NOMO-1 treated with DMSO at 0.1 percent for 48 hours (cell line): ENCODE data around the gene MIPEP.
A peak's percentile ranks its signal among the peaks of the same experiment; 100 is the strongest.
"Not testable (repeated sequence)": the region's sequence is repeated elsewhere in the genome, so short reads cannot be mapped to it uniquely, and the experiment has no call there.

Experiments
- DNase-seq: peaks from one replicate; lab custom pipeline; 2025; ENCODE audit not compliant: unreplicated experiment; lab: John Stamatoyannopoulos, UW

The MIPEP gene

DNA sequence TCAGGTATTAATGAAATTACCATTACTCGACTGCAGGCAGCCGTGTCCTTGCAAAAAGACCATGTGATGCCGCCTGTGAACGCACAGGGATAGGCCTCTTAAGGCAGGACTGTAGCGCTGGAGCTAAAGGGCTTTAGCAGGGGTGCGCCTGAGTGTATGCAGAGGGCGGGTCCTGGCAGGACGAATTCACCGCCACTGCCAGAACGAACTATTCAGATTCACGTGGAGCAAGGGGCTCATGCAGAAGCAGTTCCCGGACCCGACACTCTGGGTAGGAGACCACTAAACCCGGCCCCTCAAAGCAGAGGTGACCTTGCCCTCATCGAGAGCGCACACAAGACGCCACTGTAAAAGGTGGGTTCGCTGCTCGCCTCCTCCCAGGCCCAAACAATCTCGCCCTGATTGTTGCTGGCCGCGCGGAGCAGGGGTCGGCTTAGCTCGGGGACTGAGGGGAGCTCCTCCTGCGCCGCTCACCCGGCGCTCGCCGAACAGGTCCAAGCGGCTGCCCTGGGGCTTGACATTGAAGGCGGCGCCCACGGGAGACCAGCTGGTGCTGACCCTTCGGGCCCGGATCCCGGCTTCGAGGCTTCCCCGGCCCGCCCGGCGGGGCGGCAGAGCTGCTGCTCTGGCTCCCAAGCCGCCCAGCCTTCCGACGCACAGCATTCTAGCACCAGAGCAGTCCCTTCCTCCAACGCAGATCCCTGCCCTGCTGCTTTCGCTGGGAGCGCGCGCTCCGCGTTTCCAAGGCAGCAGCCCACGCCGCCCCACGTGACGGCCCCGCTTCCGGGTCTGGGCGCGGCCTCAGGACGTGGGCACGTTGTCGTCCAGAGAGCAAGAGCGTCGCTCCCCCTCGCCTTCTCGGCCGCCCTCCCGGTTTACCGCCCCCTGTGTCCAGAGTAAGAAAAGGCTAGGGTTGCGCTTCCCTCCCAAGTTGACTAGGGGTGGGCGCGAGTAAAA lies at the start of gene MIPEP:
TSS of gene MIPEP (minus strand) at position 743 of the 957 bp plus-strand sequence. CDS start at position 663, 80 bp downstream.
- peak; percentile 93 for DNase-seq

DNA sequence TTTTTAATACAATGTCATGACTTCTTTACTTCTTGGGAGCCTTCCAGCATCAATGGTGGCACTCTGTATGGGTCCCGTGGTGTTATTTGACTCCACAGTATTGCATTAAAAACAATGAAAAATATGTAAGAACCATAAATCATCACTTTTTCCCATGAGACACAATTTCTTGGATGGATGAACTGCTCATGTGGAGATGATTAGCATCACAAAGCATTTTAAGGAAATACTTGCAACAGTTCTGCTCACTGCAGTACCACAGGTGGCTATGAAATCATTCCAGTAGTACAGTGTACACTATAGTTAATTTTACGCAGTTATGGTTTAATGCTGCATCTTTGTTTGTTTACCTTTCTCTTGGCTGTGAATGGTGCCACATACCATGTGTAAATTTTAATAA lies 45.3 kb upstream of the MIPEP start:
- DNase-seq, result no peak

DNA sequence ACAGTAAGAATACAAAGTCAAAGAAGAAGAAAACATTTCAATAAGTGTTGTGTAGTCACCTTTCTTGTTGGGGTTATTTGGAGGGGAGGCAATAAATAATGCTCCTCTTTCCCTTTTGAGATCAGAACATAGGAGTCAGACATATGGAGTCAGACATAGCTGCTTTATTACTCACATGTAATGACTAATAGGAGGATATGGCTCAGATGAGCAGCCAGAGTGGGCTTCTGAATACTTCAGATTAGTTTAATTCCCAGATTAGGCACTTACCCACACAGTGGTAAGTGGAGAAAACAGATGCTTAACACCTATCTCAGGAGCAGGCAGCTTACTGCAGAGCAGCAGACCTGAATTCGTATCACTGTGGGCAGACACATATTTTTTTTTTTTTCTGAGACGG lies 39.8 kb upstream of the MIPEP start:
- no peak for DNase-seq

DNA sequence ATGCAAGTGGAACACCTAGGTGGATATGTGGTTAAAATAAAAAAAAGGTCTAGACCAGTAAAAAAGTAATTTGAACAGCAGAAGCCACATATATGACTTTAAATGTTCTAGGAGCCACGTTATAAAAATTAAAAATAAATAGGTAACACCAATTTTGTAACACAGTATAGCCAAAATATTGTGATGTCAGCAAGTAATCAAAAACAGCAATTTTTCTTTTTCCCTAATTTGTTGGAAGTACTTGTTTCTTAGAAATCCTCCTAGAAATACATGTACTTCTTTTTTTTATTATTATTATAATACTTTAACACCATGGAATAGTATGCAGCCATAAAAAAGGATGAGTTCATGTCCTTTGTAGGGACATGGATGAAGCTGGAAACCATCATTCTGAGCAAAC lies 33.8 kb upstream of the MIPEP start:
- no peak for DNase-seq

DNA sequence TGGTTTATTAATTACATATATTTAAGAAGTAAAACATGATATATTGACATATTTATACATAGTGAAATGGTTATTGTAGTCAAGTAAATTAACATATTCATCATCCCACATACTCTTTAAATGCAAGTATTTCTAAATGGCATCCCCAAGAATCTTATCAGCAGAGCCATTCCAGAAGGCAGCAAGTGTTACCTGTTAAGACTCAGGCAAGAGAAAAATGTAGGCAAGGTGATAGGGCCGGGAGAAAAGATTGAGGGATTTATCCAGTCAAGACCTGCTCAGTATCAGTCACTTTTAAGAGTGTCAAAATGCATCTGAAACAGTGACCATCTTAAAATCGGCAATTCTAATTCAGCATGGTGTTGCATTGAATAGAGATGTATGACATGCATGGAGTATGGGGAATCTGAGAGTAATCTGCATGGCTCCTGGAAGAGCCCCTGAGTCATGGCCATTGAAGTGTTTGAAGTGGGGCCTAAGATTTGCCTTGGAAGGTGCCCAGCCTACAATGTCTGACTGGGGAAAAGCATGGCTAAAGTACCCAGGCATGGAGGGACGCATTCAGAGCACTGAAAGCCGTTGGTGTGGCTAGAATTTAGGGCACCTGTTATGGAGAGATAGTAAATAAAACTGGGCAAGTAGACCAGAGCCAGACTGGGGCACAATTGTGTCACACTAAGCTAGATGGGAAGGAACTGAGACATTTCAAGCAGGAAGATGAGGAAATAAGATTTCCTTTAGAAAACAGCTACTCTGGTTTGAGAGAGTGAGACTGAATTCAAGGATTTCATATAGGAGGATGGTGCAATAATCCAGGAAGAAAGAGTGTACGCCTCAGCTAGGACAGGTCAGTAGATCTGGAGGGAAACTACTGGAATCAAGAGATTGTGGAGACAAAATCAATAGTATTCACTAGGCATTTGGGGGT lies 33.1 kb upstream of the MIPEP start:
- no peak for DNase-seq

DNA sequence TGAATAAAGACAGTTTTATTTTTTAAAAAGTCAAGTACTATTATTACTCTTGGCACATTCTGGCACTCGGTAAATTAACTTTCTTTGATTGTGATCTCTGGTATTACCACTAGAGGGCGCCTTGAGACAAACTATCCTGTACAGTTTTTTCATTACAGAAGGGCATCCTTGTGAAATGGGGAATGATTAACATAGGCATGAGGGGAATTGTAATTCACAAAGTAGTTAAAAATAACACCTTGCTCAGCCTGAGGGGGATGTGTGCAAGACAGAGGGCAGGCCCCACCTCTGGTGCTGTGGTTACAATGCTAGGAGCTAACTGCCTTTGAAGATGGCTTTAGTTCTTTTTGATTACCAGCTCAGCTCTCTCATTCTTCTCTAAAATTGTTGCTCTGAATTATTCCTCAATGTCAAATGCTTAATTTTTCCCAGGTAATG lies 32.3 kb upstream of the MIPEP start:
- peak; percentile 46 for DNase-seq

DNA sequence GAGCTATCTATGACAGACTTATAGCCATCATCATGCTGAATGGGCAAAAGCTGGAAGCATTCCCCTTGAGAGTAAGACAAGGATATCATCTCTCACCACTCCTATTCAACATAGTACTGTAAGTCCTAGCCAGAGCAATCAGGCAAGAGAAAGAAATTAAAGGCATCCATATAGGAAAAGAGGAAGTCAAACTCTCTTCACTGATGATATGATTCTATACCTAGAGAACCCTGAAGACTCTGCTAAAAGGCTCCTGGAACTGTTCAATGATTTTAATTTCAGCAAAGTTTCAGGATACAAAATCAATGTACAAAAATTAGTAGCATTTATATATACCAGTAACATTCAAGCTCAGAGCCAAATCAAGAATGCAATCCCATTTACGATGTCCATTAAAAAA lies 29.8 kb upstream of the MIPEP start:
- DNase-seq, result no peak

DNA sequence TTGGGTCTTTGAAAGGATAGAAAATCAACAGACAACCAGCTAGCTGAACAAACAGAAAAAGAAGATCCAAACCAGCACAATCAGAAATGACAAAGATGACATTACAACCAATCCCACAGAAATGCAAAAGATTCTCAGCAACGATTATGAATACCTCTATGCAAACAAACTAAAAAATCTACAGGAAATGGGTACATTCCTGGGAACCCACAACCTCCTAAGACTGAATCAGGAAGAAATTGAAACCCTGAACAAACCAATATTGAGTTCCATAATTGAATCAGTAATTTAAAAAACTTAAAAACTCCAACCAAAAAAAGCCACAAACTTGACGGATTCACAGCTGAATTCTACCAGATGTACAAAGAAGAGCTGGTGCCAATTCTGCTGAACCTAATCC lies 29.0 kb upstream of the MIPEP start:
- no peak for DNase-seq

DNA sequence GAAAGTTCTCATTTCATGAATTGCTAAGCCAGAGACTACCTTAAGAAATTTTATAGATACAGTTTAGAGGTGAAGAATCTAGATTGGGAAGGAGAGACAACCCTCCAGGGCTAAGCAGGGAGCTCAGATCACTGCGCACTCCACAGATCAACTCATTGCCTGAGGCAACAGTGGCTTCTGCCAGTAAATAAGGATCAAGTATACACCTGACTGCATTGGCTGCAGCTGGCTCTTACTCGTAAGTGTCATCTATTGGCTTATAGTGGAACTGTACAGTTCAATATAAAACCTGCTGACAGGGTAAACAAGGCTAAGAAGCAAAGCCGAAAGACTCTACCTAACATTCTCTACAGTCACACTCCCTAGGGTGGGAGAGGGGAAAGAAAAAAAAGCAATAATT lies 26.1 kb upstream of the MIPEP start:
- no peak for DNase-seq

DNA sequence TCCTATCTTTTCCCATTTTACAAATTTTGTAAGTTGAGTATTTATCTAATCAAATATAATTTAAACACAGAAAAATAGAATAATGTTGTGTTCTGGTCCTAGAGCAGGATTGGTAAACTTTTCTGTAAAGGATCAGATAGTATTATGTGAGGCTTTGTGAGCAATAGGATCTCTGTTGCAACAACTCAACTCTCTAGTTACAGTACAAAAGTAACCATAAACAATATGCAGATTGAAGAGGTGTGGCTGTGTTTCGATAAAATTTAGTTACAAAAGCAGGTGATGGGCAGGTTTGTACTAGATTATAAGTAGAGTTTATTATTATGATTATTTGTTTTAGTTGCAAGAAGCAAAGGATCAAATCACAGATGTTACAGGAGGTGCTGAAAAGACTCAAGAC lies 23.3 kb upstream of the MIPEP start:
- no peak for DNase-seq

DNA sequence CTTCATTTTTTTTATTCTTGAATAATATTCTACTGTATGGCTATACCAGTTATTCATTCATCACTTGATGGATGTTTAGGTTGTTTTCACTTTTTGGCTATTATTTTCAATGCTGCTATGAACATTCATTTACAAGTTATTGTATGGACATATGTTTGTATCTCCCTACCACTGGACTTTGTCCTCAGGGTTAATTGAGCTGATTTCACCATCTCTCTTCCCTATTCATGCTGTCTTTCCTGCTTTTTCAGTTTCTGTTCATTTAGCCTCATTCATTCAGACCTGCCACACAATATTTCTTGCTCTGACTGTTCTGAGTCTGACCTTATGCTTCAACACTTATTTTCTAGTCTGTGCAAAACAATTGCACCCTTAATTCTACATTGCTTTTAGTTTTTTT lies 20.4 kb upstream of the MIPEP start:
- peak; percentile 51 for DNase-seq

DNA sequence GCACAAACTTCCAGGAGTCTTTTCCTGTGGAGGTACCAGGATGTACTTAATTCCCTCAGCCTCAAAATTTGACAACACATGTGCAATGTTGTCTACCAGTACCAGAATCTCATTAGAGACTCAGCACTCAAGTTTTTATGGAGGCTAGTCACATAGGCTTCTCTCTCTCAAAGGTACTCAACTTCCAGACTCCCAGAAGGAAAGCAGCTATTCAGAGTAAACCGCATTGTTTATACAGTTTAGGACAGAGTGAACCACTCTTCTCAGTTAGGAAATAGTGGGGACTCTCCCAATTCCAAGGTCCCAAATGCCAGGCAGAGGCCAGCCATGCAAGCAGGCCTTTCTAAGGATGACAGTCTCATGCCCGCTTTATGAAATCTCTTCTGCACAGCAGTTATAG lies 16.6 kb upstream of the MIPEP start:
- DNase-seq, result no peak

DNA sequence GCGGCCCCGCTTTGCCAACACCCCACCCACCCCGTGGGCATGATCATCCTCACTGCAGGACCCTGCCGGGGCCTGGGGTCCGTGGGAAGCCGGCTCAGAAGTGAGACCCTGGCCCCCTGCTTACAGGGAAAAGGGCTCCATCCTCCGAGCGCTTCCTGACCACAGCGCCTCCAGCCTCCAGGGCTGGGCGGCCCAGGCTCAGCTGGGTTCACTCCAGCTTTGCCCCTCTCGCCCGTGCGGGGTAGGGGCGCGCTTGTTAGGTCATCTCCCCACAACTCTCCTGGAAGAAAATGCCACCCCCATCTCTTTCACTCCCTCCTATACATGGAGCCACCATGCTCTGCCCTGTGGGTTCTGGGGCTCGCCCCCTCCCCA lies 14.7 kb upstream of the MIPEP start:
- DNase-seq, result no peak

DNA sequence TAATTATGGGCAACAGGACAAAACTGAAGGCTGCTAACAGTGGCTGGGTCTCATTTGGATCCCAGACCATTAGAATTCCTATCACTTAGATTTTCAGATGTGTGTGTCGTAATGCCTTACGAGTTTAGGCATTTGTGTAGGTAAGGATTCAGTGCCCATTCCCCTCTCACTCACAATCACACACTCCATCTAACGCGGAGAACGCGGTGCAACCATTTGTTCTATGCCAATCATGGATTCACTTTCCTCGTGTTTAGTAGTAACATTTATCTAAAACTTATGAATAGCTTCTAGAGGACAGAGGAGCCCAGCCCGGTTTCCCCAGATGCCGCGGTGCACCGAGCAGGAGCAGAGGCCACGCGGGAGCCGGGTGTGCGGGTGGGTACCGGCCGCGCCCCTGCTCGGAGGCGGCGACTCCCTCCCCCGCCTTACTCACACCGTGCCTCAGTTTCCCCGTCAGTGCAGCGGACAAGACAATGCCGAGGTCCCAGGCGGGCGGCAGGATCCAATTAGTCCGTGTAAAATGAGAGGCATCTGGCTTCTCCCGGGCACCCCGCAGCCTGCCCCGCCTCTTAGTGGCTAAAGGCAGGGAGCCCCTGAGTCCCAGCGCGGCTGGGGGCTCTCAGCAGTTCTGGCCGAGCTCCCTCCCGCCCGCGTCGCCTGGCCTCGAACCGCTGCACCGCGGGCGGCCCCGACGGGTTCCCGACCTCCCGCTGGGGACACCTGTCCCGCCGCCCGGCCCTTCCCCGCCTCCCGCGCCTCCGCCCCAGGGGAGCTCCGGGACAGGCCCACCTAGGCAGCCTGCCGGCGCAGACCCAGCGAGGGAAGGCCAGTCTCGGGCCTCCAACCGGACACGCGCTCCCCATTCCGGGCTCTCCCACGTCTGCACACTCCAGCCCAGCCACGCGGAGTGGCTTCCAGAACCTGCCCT lies 14.0 kb upstream of the MIPEP start:
- DNase-seq, result no peak

DNA sequence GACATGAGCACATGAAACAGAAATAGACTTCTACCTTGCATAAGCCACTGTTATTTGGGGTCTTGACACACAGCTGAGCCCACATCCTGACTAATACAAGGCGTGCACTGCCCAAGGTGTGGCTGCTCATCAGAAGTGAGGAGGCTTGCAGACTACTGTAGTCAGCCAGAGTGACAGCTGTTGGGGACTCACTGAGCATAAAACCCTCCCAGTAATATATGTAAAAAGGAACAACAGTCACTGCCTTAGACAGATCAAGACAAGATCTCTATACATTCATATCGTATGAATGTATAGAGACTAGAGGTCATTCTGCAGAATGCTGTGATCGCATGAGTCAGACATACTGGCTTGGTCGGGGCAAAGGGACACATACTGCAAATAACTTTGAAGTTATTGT lies 12.2 kb upstream of the MIPEP start:
- no peak for DNase-seq

DNA sequence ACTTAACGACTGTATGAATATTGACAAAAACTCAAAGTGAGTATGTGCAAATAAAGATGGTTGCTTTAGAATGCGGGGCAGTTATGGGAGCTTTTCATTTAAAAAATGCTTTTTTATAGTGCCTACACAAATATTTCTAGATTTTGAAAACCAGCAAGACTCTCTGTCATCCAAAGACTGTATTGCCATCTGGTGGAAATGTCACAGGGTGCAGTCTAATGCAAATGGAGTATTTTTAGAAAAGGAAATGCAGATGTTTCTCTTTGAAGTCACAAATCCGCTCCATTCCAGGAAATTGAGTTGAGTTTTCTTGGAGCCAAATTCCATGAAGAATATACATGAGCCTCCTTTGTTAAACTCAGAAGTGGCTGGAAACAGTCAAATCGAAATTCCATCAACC lies 10.4 kb upstream of the MIPEP start:
- peak; percentile 31 for DNase-seq

DNA sequence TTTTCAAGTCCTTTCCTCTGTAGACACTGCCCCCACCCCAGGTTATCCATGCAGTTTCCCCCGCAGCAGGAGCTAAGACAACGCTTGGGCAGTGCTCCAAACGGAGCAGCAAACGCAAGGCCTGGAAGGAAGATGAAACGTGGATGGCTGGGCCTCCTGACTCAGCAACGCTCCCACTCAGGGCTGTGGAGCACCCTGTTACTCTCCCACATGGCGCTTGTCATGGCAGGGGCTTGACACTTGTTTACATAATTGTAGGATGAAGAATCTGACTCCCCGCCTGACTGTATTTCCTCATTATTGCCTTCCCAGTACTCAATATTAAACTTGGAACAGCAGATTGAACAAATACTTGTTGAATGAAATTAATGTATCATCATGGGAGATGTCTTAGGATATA lies 8.9 kb upstream of the MIPEP start:
- no peak for DNase-seq

DNA sequence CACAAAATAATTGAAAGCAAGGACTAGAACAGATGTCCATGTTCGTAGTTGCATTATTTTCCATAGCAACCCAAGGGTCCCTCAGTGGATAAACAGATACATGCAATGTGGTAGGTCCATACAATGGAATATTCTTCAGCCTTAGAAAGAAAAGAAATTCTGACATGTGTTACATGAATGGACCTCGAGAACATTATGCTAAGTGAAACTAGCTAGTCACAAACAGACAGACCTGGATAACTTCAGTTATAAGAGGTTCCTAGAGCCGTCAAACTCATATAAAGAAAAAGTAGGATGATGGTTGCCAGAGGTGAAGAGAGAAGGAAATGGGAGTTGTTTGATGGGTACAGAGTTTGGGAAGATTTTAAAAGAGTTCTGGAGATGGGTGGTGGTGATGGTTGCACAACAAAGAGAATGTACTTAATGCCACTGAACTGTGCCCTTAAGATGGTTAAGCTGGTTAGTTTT lies 8.3 kb upstream of the MIPEP start, which contains the start of gene C1QTNF9B:
TSS of gene C1QTNF9B (minus strand) at position 51 of the 468 bp plus-strand sequence.
- DNase-seq, result not testable (repeated sequence)

DNA sequence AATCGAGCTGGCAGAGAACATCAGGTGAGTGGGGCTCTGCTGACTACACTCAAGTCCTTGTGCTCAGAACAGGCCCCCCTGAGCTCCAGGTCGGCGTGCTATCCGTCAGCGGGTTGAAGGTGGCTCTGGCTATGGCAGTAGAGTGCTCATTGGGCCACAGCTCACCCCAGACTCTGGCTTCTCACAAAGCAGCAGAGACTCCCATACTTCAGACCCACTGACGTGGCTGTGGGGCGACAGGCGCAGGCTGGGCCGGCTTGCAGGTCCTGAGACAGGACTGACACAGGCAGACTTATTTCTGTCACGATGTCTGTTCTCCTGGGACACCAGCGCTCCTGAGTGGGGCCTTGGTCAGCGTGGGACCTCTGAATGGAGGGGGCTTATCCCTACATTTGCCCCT lies 5.5 kb upstream of the MIPEP start:
- not testable (repeated sequence) for DNase-seq

DNA sequence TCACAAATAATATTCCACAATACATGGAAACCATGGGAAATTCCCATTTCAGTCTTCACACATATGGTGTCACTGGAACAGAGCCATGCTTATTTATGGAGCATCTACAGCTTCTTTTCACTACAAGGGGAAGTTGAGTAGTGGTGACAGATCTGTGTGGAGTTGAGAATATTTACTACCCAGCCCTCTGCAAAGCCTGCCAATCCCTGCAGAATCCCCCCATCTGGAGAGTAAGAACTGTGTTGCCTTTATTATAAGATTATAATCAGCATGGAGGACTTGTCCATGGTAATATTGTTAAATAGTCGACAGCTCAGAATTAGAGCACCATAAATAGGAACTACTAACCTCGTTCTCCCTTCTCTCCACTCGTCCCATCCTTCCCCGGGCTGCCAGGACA lies 4.6 kb upstream of the MIPEP start:
- DNase-seq, result not testable (repeated sequence)
